PC-3 (cell line): ENCODE data around the gene MYO3A. TPM values are rescaled to one million over a fixed set of nuclear protein-coding genes. Genes with fewer than 3 reads are reported as not detected.

ENCODE experiments used
- ATAC-seq: fragments of 200-7000 bp; cut with Tn5 transposase; 2 replicates; pipeline ENCODE4 v1.9.1; 2020; ENCODE audit warnings: mild to moderate bottlenecking, moderate library complexity
- BruUV-seq: library from RNA; stranded (reverse); fragments of 400-500 nt; replicated peaks from 2 replicates; lab custom pipeline; 2021; lab: Mats Ljungman, UMichigan
- CTCF ChIA-PET: fragments of 300-600 bp; sonication (Branson Sonifier 250); formaldehyde crosslinking; loops from one replicate; lab custom pipeline; 2022; ENCODE audit warnings: antibody characterized with exemption; lab: Charles Lee
- POLR2A ChIA-PET: fragments of 300-600 bp; sonication (Branson Sonifier 250); formaldehyde crosslinking; loops from one replicate; lab custom pipeline; 2022; ENCODE audit warnings: antibody characterized with exemption; ENCODE audit not compliant: unreplicated experiment; lab: Charles Lee
- DNase-seq: peaks from one replicate; pipeline ENCODE4 v3.0.0-alpha.2; 2015
- H2AFZ ChIP-seq: fragments of 300-600 bp; sonication (generic); 2 replicates; pipeline ENCODE4 v1.6.0; 2016; ENCODE audit warnings: antibody characterized with exemption, low read length
- H3F3A ChIP-seq: fragments of 300-600 bp; sonication (generic); one replicate; pipeline ENCODE4 v1.6.0; 2017; ENCODE audit warnings: antibody characterized with exemption, low read length, control low read depth, mild to moderate bottlenecking; ENCODE audit not compliant: unreplicated experiment
- H3K27ac ChIP-seq: fragments of 300-600 bp; sonication (generic); 2 replicates; pipeline ENCODE4 v1.5.1; 2016; ENCODE audit warnings: mild to moderate bottlenecking, low read length
- H3K27me3 ChIP-seq: fragments of 300-600 bp; sonication (generic); 2 replicates; pipeline ENCODE4 v1.6.1; 2016; ENCODE audit warnings: low read length, mixed read lengths
- H3K36me3 ChIP-seq: fragments of 300-600 bp; sonication (generic); 2 replicates; pipeline ENCODE4 v1.6.1; 2016; ENCODE audit warnings: low read depth, mixed run types, low read length, mixed read lengths
- H3K4me1 ChIP-seq: fragments of 300-600 bp; sonication (generic); 2 replicates; pipeline ENCODE4 v1.5.1; 2016; ENCODE audit warnings: low read length; ENCODE audit not compliant: insufficient read depth
- H3K4me2 ChIP-seq: fragments of 300-600 bp; sonication (generic); 2 replicates; pipeline ENCODE4 v1.6.0; 2016; ENCODE audit warnings: low read length
- H3K4me3 ChIP-seq: fragments of 300-600 bp; sonication (generic); 2 replicates; pipeline ENCODE4 v1.5.1; 2016; ENCODE audit warnings: mild to moderate bottlenecking, low read length, mixed read lengths
- H3K79me2 ChIP-seq: fragments of 300-600 bp; sonication (generic); 2 replicates; pipeline ENCODE4 v1.6.1; 2017; ENCODE audit warnings: low read length, mixed read lengths
- H3K9ac ChIP-seq: fragments of 300-600 bp; sonication (generic); 2 replicates; pipeline ENCODE4 v1.6.0; 2016; ENCODE audit warnings: mild to moderate bottlenecking, low read length
- H3K9me2 ChIP-seq: fragments of 300-600 bp; sonication (generic); replicated peaks from 2 replicates; pipeline ENCODE4 v1.6.1; 2016; ENCODE audit warnings: mixed run types, low read length, mixed read lengths
- H3K9me3 ChIP-seq: fragments of 300-600 bp; sonication (generic); 2 replicates; pipeline ENCODE4 v1.6.1; 2016; ENCODE audit warnings: low read length, mixed read lengths
- H4K20me1 ChIP-seq: fragments of 300-600 bp; sonication (generic); 2 replicates; pipeline ENCODE4 v1.6.1; 2016; ENCODE audit warnings: low read length, mixed read lengths
- EZH2 ChIP-seq: fragments of 300-600 bp; sonication (generic); IDR thresholded peaks from one replicate; pipeline ENCODE4 v1.6.1; 2017; ENCODE audit warnings: antibody characterized with exemption, mild to moderate bottlenecking, low read length; ENCODE audit not compliant: unreplicated experiment
- EZH2phosphoT487 ChIP-seq: fragments of 300-600 bp; sonication (generic); IDR thresholded peaks from 2 replicates; pipeline ENCODE4 v1.6.1; 2018; ENCODE audit warnings: mild to moderate bottlenecking, antibody characterized with exemption, low read length, borderline replicate concordance
- intact Hi-C: fragments of 100-400 bp; cut with micrococcal nuclease; formaldehyde crosslinking; loops from 2 replicates; pipeline ENCODE4 v1.9.0; 2023
- total RNA-seq: library from RNA; depleted of rRNA; stranded (reverse); fragments of >200 nt; gene quantifications from 2 replicates; pipeline ENCODE4 v1.2.3, GENCODE V29; 2014
- TF ChIP-seq, protein P1 (sequence below): fragments of 300-600 bp; sonication (generic); conservative IDR thresholded peaks from 2 replicates; pipeline ENCODE4 v1.5.1; 2017; ENCODE audit warnings: antibody characterized with exemption, low read depth, mild to moderate bottlenecking, low read length

MYO3A gene
- total RNA-seq, 1 experiment from 2014 or later, result not detected

DNA sequence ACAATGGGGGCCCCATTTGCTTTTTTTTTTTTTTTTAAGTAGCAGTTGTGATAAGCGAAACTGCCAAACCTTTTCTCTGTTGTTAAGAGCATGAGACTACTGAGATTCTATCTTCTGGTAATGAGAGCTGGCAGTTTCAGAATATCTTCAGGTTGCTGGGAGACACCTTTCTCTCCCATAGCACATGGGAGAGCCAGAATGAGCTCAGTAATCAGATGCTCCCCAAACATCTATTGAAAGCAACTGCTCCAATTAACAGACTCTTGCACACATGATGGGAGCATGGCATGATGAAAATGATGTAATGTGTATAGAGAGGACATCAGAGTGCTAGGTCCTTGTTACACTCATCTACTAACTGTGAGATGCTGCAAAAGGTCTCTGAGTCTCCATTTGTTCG is 18.8 kb downstream of the MYO3A start:
- Histone ChIP-seq H3K4me2 (no peak overlapping the region), H4K20me1 (no peaks in the 10 kb centered on the region), H3K27me3 (no peaks in the 10 kb centered on the region), H3K36me3 (no peaks in the 10 kb centered on the region), H2AFZ (no peak overlapping the region), H3F3A (no peaks in the 10 kb centered on the region), H3K4me3 (no peak overlapping the region), H3K9ac (no peak overlapping the region), H3K9me3 (no peaks in the 10 kb centered on the region), H3K9me2 (no peaks in the 10 kb centered on the region), H3K4me1 (no peaks in the 10 kb centered on the region), H3K79me2 (no peaks in the 10 kb centered on the region), H3K27ac (no peak overlapping the region)
- ATAC-seq, result no peak
- CTCF ChIA-PET, result no interaction called here
- TF ChIP-seq, protein P1, sequence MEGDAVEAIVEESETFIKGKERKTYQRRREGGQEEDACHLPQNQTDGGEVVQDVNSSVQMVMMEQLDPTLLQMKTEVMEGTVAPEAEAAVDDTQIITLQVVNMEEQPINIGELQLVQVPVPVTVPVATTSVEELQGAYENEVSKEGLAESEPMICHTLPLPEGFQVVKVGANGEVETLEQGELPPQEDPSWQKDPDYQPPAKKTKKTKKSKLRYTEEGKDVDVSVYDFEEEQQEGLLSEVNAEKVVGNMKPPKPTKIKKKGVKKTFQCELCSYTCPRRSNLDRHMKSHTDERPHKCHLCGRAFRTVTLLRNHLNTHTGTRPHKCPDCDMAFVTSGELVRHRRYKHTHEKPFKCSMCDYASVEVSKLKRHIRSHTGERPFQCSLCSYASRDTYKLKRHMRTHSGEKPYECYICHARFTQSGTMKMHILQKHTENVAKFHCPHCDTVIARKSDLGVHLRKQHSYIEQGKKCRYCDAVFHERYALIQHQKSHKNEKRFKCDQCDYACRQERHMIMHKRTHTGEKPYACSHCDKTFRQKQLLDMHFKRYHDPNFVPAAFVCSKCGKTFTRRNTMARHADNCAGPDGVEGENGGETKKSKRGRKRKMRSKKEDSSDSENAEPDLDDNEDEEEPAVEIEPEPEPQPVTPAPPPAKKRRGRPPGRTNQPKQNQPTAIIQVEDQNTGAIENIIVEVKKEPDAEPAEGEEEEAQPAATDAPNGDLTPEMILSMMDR, result no peak
- TF ChIP-seq EZH2phosphoT487 (no peak), EZH2 (no peak)
- intact Hi-C loops, result no loop called here
- no peak for DNase-seq
- POLR2A ChIA-PET, result no interaction called here
- no TSS peak for BruUV-seq

DNA sequence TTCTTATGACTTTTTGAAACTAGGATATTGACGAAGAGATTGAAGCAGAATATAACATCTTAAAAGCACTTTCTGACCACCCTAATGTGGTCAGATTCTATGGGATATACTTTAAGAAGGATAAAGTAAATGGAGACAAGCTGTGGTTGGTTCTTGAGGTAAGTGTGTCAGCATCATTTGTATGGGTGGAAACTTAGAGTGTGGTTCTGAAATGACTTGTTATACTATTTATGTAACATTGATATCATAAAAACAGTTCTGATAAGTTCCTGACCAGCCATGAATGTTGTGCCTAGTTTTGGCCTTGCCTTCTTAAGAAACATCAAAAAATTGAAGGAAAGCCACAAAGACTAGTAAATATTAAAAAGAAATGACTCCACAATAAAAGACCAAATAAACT is 20.8 kb downstream of the MYO3A start:
- TF ChIP-seq EZH2 (no peak), EZH2phosphoT487 (no peak)
- TF ChIP-seq, protein P1, result no peak
- Histone ChIP-seq H3K36me3 (no peaks in the 10 kb centered on the region), H4K20me1 (no peaks in the 10 kb centered on the region), H3K4me3 (no peak overlapping the region), H3K4me1 (no peaks in the 10 kb centered on the region), H3K9ac (no peak overlapping the region), H2AFZ (no peak overlapping the region), H3K27me3 (no peaks in the 10 kb centered on the region), H3K4me2 (no peak overlapping the region), H3K9me2 (no peaks in the 10 kb centered on the region), H3K79me2 (no peaks in the 10 kb centered on the region), H3F3A (no peaks in the 10 kb centered on the region), H3K27ac (no peak overlapping the region), H3K9me3 (no peaks in the 10 kb centered on the region)
- CTCF ChIA-PET, result no interaction called here
- POLR2A ChIA-PET, result no interaction called here
- DNase-seq, result no peak
- BruUV-seq, result no TSS peak
- intact Hi-C loops, result no loop called here
- no peak for ATAC-seq

DNA sequence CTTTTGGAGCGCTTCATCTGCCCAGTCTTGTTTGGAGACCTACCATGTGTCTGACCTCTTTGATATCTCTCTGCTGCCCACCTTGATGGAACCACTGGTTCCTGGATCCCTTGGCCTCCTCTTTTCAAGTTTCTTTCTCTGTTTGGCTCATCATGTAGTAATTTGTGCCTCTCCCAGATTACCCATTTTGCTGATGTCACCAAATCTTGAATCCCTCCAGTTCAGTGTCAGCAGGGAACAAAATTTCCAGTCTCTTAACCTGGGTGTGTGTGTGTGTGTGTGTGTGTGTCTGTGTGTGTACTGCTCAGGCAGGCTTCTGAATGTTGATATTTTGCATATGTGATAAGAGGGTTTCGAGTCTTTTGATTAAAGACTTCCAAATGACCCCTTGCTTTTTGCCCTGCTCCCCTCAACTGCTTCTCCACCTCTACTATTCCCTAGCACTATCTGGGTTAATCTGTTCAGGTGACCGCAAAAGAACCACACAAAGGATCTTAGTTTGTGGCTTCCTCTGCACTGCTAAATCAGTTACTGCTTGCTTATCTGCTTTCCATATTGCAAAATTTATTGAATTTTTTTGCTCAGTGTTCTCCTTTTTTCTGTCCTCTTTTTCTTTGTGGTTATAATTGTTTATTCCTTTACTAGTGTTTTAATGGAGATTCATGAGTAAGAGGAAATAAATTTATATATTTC is 25.7 kb downstream of the MYO3A start:
- no peak for DNase-seq
- no peaks in the 10 kb centered on the region for H4K20me1 ChIP-seq
- H3K27me3 ChIP-seq, result no peaks in the 10 kb centered on the region
- no peaks in the 10 kb centered on the region for H3K9me3 ChIP-seq
- no peaks in the 10 kb centered on the region for H3F3A ChIP-seq
- ATAC-seq, result no peak
- H3K4me1 ChIP-seq, result no peaks in the 10 kb centered on the region
- H3K36me3 ChIP-seq, result no peaks in the 10 kb centered on the region
- ChIA-PET CTCF (no interaction called here), POLR2A (no interaction called here)
- H3K27ac ChIP-seq, result no peak overlapping the region
- H3K79me2 ChIP-seq, result no peaks in the 10 kb centered on the region
- no peak overlapping the region for H2AFZ ChIP-seq
- TF ChIP-seq, protein P1, result no peak
- TF ChIP-seq EZH2phosphoT487 (no peak), EZH2 (no peak)
- no TSS peak for BruUV-seq
- H3K4me3 ChIP-seq, result no peak overlapping the region
- no peak overlapping the region for H3K9ac ChIP-seq
- intact Hi-C loops, result no loop called here
- no peaks in the 10 kb centered on the region for H3K9me2 ChIP-seq
- no peak overlapping the region for H3K4me2 ChIP-seq
